HAP-1 (cell line): ENCODE results near the gene SLC16A1.

Experiments
- DNase-seq, 2 experiments: peaks; one replicate each; pipeline ENCODE4 v3.0.0-alpha.2; 2016 to 2020; ENCODE audit warnings: low spot score in 2 of 2
- H3K27me3 ChIP-seq: fragments of 250-450 bp; sonication (Bioruptor Pico); 2 replicates; pipeline ENCODE4 v1.5.1; 2020; ENCODE audit warnings: low read depth, mild to moderate bottlenecking, moderate library complexity
- H3K36me3 ChIP-seq: fragments of 250-450 bp; sonication (Bioruptor Pico); replicated peaks from 2 replicates; pipeline ENCODE4 v1.5.1; 2020; ENCODE audit warnings: mild to moderate bottlenecking
- H3K4me1 ChIP-seq: fragments of 250-450 bp; sonication (Bioruptor Pico); 2 replicates; pipeline ENCODE4 v1.5.1; 2020; ENCODE audit warnings: mild to moderate bottlenecking
- H3K4me3 ChIP-seq: fragments of 250-450 bp; sonication (Bioruptor Pico); 2 replicates; pipeline ENCODE4 v1.5.1; 2020; ENCODE audit warnings: mild to moderate bottlenecking, moderate library complexity
- H3K9me3 ChIP-seq: fragments of 250-450 bp; sonication (Bioruptor Pico); 2 replicates; pipeline ENCODE4 v1.5.1; 2020; ENCODE audit warnings: mild to moderate bottlenecking, moderate library complexity
- in situ Hi-C: fragments of 300-500 bp; cut with MboI; formaldehyde crosslinking; loops from 3 replicates; pipeline ENCODE4 v1.14.3; 2020; ENCODE audit warnings: low sequenced_read_pairs, inconsistent platforms, mixed read lengths

SLC16A1 gene

DNA sequence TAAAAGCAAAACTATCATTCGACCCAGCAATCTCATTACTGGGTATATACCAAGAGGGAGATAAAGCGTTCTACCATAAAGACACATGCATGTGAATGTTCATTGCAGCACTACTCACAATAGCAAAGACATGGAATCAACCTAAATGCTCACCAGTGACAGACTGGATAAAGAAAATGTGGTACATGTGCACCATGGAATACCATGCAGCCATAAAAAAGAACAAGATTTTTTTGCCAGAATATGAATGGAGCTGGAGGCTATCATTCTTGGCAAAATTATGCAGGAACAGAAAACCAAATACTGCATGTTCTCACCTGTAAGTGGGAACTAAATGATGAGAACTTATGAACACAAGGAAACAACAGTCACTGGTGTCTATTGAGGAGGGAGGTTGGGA lies 79.7 kb downstream of the SLC16A1 start:
- DNase-seq, result no peak
- Histone ChIP-seq H3K4me3 (no peak overlapping the region), H3K27me3 (no peaks in the 10 kb centered on the region), H3K4me1 (peaks cover 19% of the 10 kb centered on the region), H3K36me3 (no peaks in the 10 kb centered on the region), H3K9me3 (no peaks in the 10 kb centered on the region)
- in situ Hi-C loops, result no loop called here

GRCh38 chr1:112872551-112872962 lies 83.4 kb downstream of the SLC16A1 start:
- peak; percentile 46 to 67 for DNase-seq

GRCh38 chr1:112870887-112871646 lies 84.9 kb downstream of the SLC16A1 start:
- in situ Hi-C loops, result no loop called here
- Histone ChIP-seq H3K4me1 (peaks cover 18% of the 10 kb centered on the region), H3K36me3 (no peaks in the 10 kb centered on the region), H3K4me3 (no peak overlapping the region), H3K27me3 (no peaks in the 10 kb centered on the region), H3K9me3 (no peaks in the 10 kb centered on the region)
- no peak for DNase-seq

More at GRCh38 chr1:112872551-112872962, 83.4 kb downstream of the SLC16A1 start:
- H3K27me3 ChIP-seq, result no peaks in the 10 kb centered on the region
- no peak overlapping the region for H3K4me3 ChIP-seq
- no peaks in the 10 kb centered on the region for H3K36me3 ChIP-seq
- no peaks in the 10 kb centered on the region for H3K9me3 ChIP-seq
- in situ Hi-C loops, result no loop called here
- H3K4me1 ChIP-seq, result peaks cover 17% of the 10 kb centered on the region

DNA sequence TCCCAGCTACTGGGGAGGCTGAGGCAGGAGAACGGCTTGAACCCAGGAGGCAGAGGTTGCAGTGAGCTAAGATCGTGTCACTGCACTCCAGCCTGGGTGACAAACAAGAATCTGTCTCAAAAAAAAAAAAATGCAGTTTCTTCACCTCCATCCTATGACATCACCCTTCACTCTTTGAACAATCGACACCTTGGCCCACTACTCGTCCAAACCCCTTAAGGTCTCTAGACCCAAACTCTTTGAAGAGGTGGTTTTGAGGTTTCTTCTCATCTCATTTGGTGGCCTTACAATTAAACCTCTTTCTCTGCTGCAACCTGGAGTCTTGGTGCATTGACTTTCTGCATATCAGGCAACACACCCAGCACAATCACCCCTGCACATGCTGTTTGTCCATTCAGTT lies 86.1 kb downstream of the SLC16A1 start:
- Histone ChIP-seq H3K4me1 (peaks cover 20% of the 10 kb centered on the region), H3K9me3 (no peaks in the 10 kb centered on the region), H3K36me3 (no peaks in the 10 kb centered on the region), H3K27me3 (no peaks in the 10 kb centered on the region), H3K4me3 (no peak overlapping the region)
- in situ Hi-C loops, result no loop called here
- DNase-seq, result no peak

GRCh38 chr1:112868191-112868590 lies 87.8 kb downstream of the SLC16A1 start:
- Histone ChIP-seq H3K36me3 (no peaks in the 10 kb centered on the region), H3K4me3 (no peak overlapping the region), H3K9me3 (no peaks in the 10 kb centered on the region), H3K4me1 (peaks cover 17% of the 10 kb centered on the region), H3K27me3 (no peaks in the 10 kb centered on the region)
- in situ Hi-C loops, result no loop called here
- DNase-seq, result no peak

DNA sequence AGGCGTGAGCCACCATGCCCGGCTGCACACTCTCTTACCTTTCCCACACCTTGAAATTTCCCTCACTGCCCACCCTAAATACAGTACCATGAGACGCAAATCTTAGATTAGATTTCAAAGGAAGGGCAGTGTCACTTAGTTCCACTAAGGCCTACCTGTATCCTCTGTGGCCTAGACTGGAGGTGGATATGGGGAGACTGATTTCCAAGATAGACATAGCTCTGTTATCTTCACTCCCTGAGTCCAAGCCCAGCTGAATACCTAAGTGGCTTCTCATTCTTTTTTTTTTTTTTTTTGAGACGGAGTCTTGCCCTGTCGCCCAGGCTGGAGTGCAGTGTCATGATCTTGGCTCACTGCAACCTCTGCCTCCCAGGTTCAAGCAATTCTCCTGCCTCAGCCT lies 89.0 kb downstream of the SLC16A1 start:
- Histone ChIP-seq H3K4me1 (peaks cover 5% of the 10 kb centered on the region), H3K27me3 (no peaks in the 10 kb centered on the region), H3K9me3 (no peaks in the 10 kb centered on the region), H3K4me3 (no peak overlapping the region), H3K36me3 (no peaks in the 10 kb centered on the region)
- in situ Hi-C loops, result no loop called here
- DNase-seq, result no peak

GRCh38 chr1:112866151-112866550 lies 89.8 kb downstream of the SLC16A1 start:
- no peak for DNase-seq
- no peak overlapping the region for H3K4me3 ChIP-seq
- no peaks in the 10 kb centered on the region for H3K27me3 ChIP-seq
- no peaks in the 10 kb centered on the region for H3K9me3 ChIP-seq
- in situ Hi-C loops, result no loop called here
- H3K36me3 ChIP-seq, result no peaks in the 10 kb centered on the region
- H3K4me1 ChIP-seq, result peaks cover 8% of the 10 kb centered on the region

GRCh38 chr1:112862753-112863426 lies 93.1 kb downstream of the SLC16A1 start:
- in situ Hi-C loops, result no loop called here
- Histone ChIP-seq H3K27me3 (no peaks in the 10 kb centered on the region), H3K36me3 (no peaks in the 10 kb centered on the region), H3K4me1 (peaks cover 11% of the 10 kb centered on the region), H3K9me3 (no peaks in the 10 kb centered on the region), H3K4me3 (no peak overlapping the region)
- DNase-seq, result no peak
